Panc1 (cell line): ENCODE results near the gene ELL2.

Source experiments
- CTCF ChIP-seq: fragments of 450-650 bp; IDR thresholded peaks from 2 replicates; pipeline ENCODE4 v1.5.1; 2017; ENCODE audit warnings: mild to moderate bottlenecking
- POLR2AphosphoS5 ChIP-seq: IDR thresholded peaks from 2 replicates; pipeline ENCODE4 v1.6.1; 2012; ENCODE audit warnings: mild to moderate bottlenecking, low read depth, low read length, moderate library complexity
- REST ChIP-seq, 2 experiments: IDR thresholded peaks; 2 replicates each; pipeline ENCODE4 v1.6.1; 2011 to 2012; ENCODE audit warnings: low read depth in 2 of 2, control low read depth in 1 of 2, low read length in 1 of 2, mild to moderate bottlenecking in 1 of 2, moderate library complexity in 1 of 2; ENCODE audit not compliant: insufficient read depth in 1 of 2
- SIN3A ChIP-seq: IDR thresholded peaks from 2 replicates; pipeline ENCODE4 v1.6.1; 2012; ENCODE audit warnings: low read depth, mild to moderate bottlenecking, low read length, moderate library complexity, borderline replicate concordance; ENCODE audit not compliant: insufficient read depth
- TCF7L2 ChIP-seq: IDR thresholded peaks from 2 replicates; pipeline ENCODE4 v1.6.1; 2011; ENCODE audit warnings: mild to moderate bottlenecking, low read depth, low read length, inconsistent platforms

GRCh38 chr5:95857185-95857945 is 104.3 kb downstream of the ELL2 start:
- TF ChIP-seq REST (IDR thresholded peaks at IDR 0.05; ENCODE audit: insufficient read depth in 1 of 2, low read depth in 2 of 2, low read length in 1 of 2), result no peak
- no peak for TF ChIP-seq CTCF
- TF ChIP-seq POLR2AphosphoS5, result no peak
- no peak for TF ChIP-seq SIN3A
- TF ChIP-seq TCF7L2, result no peak
